HepG2 (cell line): ENCODE measurements around the gene LUC7L. TPM values are rescaled to one million over a fixed set of nuclear protein-coding genes. Genes with fewer than 3 reads are reported as not detected.

ENCODE experiments used
- EED ChIP-seq: sonication (generic); formaldehyde crosslinking; IDR thresholded peaks from 2 replicates; pipeline ENCODE4 v1.5.0; 2020; ENCODE audit warnings: mild to moderate bottlenecking, missing genetic modification reagents
- FOXJ3 ChIP-seq: sonication (generic); formaldehyde crosslinking; IDR thresholded peaks from 2 replicates; pipeline ENCODE4 v1.4.0; 2020; ENCODE audit warnings: missing genetic modification reagents, mild to moderate bottlenecking, borderline replicate concordance
- FOXK1 ChIP-seq: sonication (generic); formaldehyde crosslinking; IDR thresholded peaks from 2 replicates; pipeline ENCODE4 v1.4.0; 2020; ENCODE audit warnings: low read depth, missing genetic modification reagents, borderline replicate concordance
- HNRNPK ChIP-seq: fragments of 200-400 bp; formaldehyde crosslinking; IDR thresholded peaks from 2 replicates; pipeline ENCODE4 v1.6.1; 2018; ENCODE audit warnings: low read length, low read depth, moderate library complexity, mild to moderate bottlenecking; ENCODE audit not compliant: poor library complexity, severe bottlenecking
- ISX ChIP-seq: sonication (generic); formaldehyde crosslinking; conservative IDR thresholded peaks from 2 replicates; pipeline ENCODE4 v1.5.0; 2020; ENCODE audit warnings: missing genetic modification reagents
- KLF9 ChIP-seq: IDR thresholded peaks from 2 replicates; pipeline ENCODE4 v1.6.1; 2016; ENCODE audit warnings: low read depth
- NR2F2 ChIP-seq: IDR thresholded peaks from 2 replicates; pipeline ENCODE4 v1.6.1; 2012; ENCODE audit warnings: low read depth, inconsistent platforms, borderline replicate concordance
- PHF21A ChIP-seq: sonication (generic); formaldehyde crosslinking; IDR thresholded peaks from 2 replicates; pipeline ENCODE4 v1.5.0; 2020; ENCODE audit warnings: mild to moderate bottlenecking, missing genetic modification reagents
- POLR2AphosphoS5 ChIP-seq: IDR thresholded peaks from 2 replicates; pipeline ENCODE4 v1.6.1; 2012; ENCODE audit warnings: low read depth, low read length
- POLR2G ChIP-seq: fragments of 200-400 bp; formaldehyde crosslinking; IDR thresholded peaks from 2 replicates; pipeline ENCODE4 v1.6.1; 2018; ENCODE audit warnings: mild to moderate bottlenecking, low read depth, low read length, moderate library complexity
- SP1 ChIP-seq, 2 experiments: fragments of 450-650 bp in 1 of 2; sonication (generic) in 1 of 2; formaldehyde crosslinking in 1 of 2; IDR thresholded peaks; 2 replicates each; pipeline versions ENCODE4 v1.4.0 to v1.6.1; 2016 to 2020; ENCODE audit warnings: missing genetic modification reagents in 1 of 2
- TFE3 ChIP-seq: IDR thresholded peaks from 2 replicates; pipeline ENCODE4 v1.6.1; 2016
- THYN1 ChIP-seq: sonication (generic); formaldehyde crosslinking; IDR thresholded peaks from 2 replicates; pipeline ENCODE4 v1.8.1; 2023; ENCODE audit warnings: low read depth, mild to moderate bottlenecking, moderate library complexity, missing genetic modification reagents, borderline replicate concordance
- U2AF1 ChIP-seq: fragments of 200-400 bp; formaldehyde crosslinking; optimal IDR thresholded peaks from 2 replicates; pipeline ENCODE3; 2017; ENCODE audit warnings: mild to moderate bottlenecking, low read depth, low read length
- ZBED4 ChIP-seq: sonication (generic); formaldehyde crosslinking; IDR thresholded peaks from 2 replicates; pipeline ENCODE4 v1.4.0; 2020; ENCODE audit warnings: missing genetic modification reagents, borderline replicate concordance
- ZBTB7A ChIP-seq: sonication (generic); formaldehyde crosslinking; IDR thresholded peaks from 2 replicates; pipeline ENCODE4 v1.8.0; 2022; ENCODE audit warnings: mild to moderate bottlenecking, missing genetic modification reagents
- ZNF17 ChIP-seq: sonication (generic); formaldehyde crosslinking; IDR thresholded peaks from 2 replicates; pipeline ENCODE4 v1.5.0; 2020; ENCODE audit warnings: mild to moderate bottlenecking, missing genetic modification reagents
- ZNF235 ChIP-seq: sonication (generic); formaldehyde crosslinking; IDR thresholded peaks from 2 replicates; pipeline ENCODE4 v1.8.1; 2023; ENCODE audit warnings: mild to moderate bottlenecking, missing genetic modification reagents, borderline replicate concordance
- ZNF543 ChIP-seq: sonication (generic); formaldehyde crosslinking; IDR thresholded peaks from 2 replicates; pipeline ENCODE4 v1.4.0; 2020; ENCODE audit warnings: mild to moderate bottlenecking, missing genetic modification reagents
- ZNF891 ChIP-seq: sonication (generic); formaldehyde crosslinking; IDR thresholded peaks from 2 replicates; pipeline ENCODE4 v1.5.0; 2020; ENCODE audit warnings: mild to moderate bottlenecking, missing genetic modification reagents
- polyA plus RNA-seq, 8 experiments: library from polyadenylated mRNA; depleted of rRNA in 3 of 8; stranded (reverse) in 7 of 8; unstranded in 1 of 8; fragments of >200 nt; fragmentation: Illumina TruSeq in 4 of 8; extraction: Trizol in 4 of 8; gene quantifications; 2 replicates each; pipeline versions ENCODE4 v1.2.1 to v1.2.3, GENCODE V29; 2011 to 2016; ENCODE audit warnings: low read depth in 4 of 8, missing spikeins in 1 of 8, mixed read lengths in 1 of 8; ENCODE audit not compliant: insufficient read depth in 1 of 8
- total RNA-seq, 5 experiments: library from RNA; depleted of rRNA; stranded (reverse); fragments of >200 nt; fragmentation: Illumina TruSeq; extraction: Trizol; gene quantifications; 2 replicates each; pipeline ENCODE4 v1.2.3, GENCODE V29; 2016; ENCODE audit warnings: low read depth in 1 of 5
- TF ChIP-seq, protein P1 (sequence below): sonication (generic); formaldehyde crosslinking; IDR thresholded peaks from 2 replicates; pipeline ENCODE4 v1.4.0; 2020; ENCODE audit warnings: missing genetic modification reagents, borderline replicate concordance

The LUC7L gene
- total and polyA plus RNA-seq, 2 of the 13 experiments (the other 11 are each of a cell fraction or from before 2014, with no cell fraction given) = 48.7 to 56.9 TPM

DNA sequence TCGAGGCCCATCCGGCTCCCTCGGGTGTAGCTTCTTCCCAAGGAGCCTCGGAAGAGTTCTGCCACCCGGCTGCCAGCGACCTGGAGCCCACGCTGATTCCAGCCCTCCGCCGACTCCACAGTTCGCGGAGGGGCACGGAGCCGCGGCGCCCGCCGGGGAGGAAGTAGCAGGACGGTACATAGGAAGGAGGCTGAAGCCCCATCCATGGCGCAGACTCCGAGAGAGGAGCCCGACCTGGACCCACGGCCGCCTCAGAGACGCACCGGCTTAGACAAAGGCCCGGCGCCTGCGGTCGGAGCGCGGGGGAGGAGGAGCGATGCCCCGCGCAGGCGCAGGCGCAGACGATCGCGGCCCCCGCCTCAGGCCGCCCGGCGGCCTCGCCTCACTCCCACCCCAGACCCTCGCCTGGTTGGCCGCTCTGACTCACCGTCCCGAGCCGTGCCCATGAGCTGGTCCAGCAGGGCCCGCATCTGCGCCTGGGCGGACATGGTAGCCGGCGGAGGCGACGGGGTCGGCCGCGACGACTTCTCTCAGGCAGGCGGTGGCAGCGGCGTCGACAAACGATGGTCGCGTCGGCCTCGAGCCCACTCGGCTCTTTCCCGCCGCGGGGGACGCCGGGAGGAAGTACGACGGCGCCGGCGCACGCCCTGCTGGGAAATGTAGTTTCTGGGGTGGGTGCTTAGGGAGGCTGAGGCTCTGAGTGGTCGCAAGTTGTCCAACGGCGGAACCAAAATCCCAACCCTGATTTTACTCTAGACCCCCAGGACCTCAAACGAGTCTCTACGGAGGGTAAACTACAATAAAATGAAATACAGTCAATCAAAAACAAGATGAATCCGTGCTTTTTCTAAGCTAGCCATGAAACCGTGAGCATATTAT is at the start of gene LUC7L (continued):
- TF ChIP-seq, protein P1, sequence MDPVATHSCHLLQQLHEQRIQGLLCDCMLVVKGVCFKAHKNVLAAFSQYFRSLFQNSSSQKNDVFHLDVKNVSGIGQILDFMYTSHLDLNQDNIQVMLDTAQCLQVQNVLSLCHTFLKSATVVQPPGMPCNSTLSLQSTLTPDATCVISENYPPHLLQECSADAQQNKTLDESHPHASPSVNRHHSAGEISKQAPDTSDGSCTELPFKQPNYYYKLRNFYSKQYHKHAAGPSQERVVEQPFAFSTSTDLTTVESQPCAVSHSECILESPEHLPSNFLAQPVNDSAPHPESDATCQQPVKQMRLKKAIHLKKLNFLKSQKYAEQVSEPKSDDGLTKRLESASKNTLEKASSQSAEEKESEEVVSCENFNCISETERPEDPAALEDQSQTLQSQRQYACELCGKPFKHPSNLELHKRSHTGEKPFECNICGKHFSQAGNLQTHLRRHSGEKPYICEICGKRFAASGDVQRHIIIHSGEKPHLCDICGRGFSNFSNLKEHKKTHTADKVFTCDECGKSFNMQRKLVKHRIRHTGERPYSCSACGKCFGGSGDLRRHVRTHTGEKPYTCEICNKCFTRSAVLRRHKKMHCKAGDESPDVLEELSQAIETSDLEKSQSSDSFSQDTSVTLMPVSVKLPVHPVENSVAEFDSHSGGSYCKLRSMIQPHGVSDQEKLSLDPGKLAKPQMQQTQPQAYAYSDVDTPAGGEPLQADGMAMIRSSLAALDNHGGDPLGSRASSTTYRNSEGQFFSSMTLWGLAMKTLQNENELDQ = no peak
- TF ChIP-seq ISX (peak; percentile 83), ZNF235 (CRISPR knock-in tag) (peak; percentile 96; the same call in 1 of the 2 replicates), HNRNPK (peak; percentile 62), PHF21A (peak; percentile 32; the same call in 1 of the 2 replicates), ZBTB7A (CRISPR knock-in tag) (peak; percentile 96), FOXK1 (CRISPR knock-in tag) (peak; percentile 84), ZBED4 (CRISPR knock-in tag) (peak; percentile 79; the same call in 1 of the 2 replicates), FOXJ3 (CRISPR knock-in tag) (peak; percentile 54), ZNF891 (CRISPR knock-in tag) (peak; percentile 99), KLF9 (0 out of 2 replicates have a peak, but pooled peaks have one; percentile 56), U2AF1 (no peak), POLR2G (peak; percentile 97), ZNF543 (peak; percentile 94), SP1 (IDR thresholded peaks at IDR 0.05) (no peak), SP1 (CRISPR knock-in tag; IDR thresholded peaks at IDR 0.05) (peak; percentile 43; the same call in 1 of the 2 replicates), TFE3 (CRISPR knock-in tag) (peak; percentile 79), EED (CRISPR knock-in tag) (peak; percentile 98), ZNF17 (peak; percentile 84; the same call in 1 of the 2 replicates), POLR2AphosphoS5 (peak; percentile 96), NR2F2 (no peak), THYN1 (CRISPR knock-in tag) (peak; percentile 80; the same call in 1 of the 2 replicates)
